ENCODE results near the gene CD320. TPM values are rescaled to one million over a fixed set of nuclear protein-coding genes. Genes with fewer than 3 reads are reported as not detected.

CD320 gene
- total and polyA plus RNA-seq, 4 donors = 19.1 to 55.6 (median 46.2) TPM

- Histone ChIP-seq H3K4me1 (ENCODE audit: control insufficient read depth in 5 of 5, insufficient read depth in 5 of 5, low read length in 5 of 5) (peaks cover 5 to 15% (median 8%) of the 10 kb centered on the region in 5 donors), H3K9ac (ENCODE audit: insufficient read depth in 1 of 2, low read length in 2 of 2) (no peak overlapping the region), H3K27ac (ENCODE audit: low read depth in 1 of 2, low read length in 1 of 2) (no peak overlapping the region), H3K4me3 (no peak overlapping the region), H3K27me3 (ENCODE audit: control insufficient read depth in 3 of 3, insufficient read depth in 3 of 3, low read length in 2 of 3) (no peaks in the 10 kb centered on the region), H3K36me3 (ENCODE audit: control insufficient read depth in 4 of 4, insufficient read depth in 4 of 4, low read length in 4 of 4) (peaks cover 0 to 24% (median 14%) of the 10 kb centered on the region in 4 donors), H3K9me3 (ENCODE audit: control insufficient read depth in 4 of 4, insufficient read depth in 3 of 4, low read length in 3 of 4) (peaks cover 0 to 4% (median 1%) of the 10 kb centered on the region in 4 donors)
- ATAC-seq (ENCODE audit: insufficient read depth, low FRiP score) = no peak
- no peak for DNase-seq
- TF ChIP-seq CTCF (IDR thresholded peaks at IDR 0.05; ENCODE audit: control extremely low read depth, extremely low read depth) = no peak
- 84 to 91% methylated on average over 3 of the region's 3 CpGs for WGBS, 2 donors
Measured at GRCh38 chr19:8325454-8325853, 17.3 kb upstream of the CD320 start.

- DNase-seq (peak in 2 of 3 donors; percentile 26 to 39), ATAC-seq (ENCODE audit: insufficient read depth, low FRiP score) (no peak)
- Histone ChIP-seq H3K4me3 (no peak overlapping the region), H3K9ac (ENCODE audit: insufficient read depth in 1 of 2, low read length in 2 of 2) (no peak overlapping the region), H3K9me3 (ENCODE audit: control insufficient read depth in 4 of 4, insufficient read depth in 3 of 4, low read length in 3 of 4) (peaks cover 0 to 4% (median 1%) of the 10 kb centered on the region in 4 donors), H3K36me3 (ENCODE audit: control insufficient read depth in 4 of 4, insufficient read depth in 4 of 4, low read length in 4 of 4) (peaks cover 0 to 20% (median 14%) of the 10 kb centered on the region in 4 donors), H3K4me1 (ENCODE audit: control insufficient read depth in 5 of 5, insufficient read depth in 5 of 5, low read length in 5 of 5) (peaks cover 5 to 21% (median 10%) of the 10 kb centered on the region in 5 donors), H3K27me3 (ENCODE audit: control insufficient read depth in 3 of 3, insufficient read depth in 3 of 3, low read length in 2 of 3) (no peaks in the 10 kb centered on the region), H3K27ac (ENCODE audit: low read depth in 1 of 2, low read length in 1 of 2) (peak overlapping the region in 1 of 2 donors; percentile 3)
- 77 to 78% methylated on average over 17 of the region's 17 CpGs for WGBS, 2 donors
- no peak for TF ChIP-seq CTCF (IDR thresholded peaks at IDR 0.05; ENCODE audit: control extremely low read depth, extremely low read depth)
Measured at GRCh38 chr19:8324186-8325050, 16.3 kb upstream of the CD320 start.

- Histone ChIP-seq H3K4me3 (no peak overlapping the region), H3K27ac (ENCODE audit: low read depth in 1 of 2, low read length in 1 of 2) (no peak overlapping the region), H3K36me3 (ENCODE audit: control insufficient read depth in 4 of 4, insufficient read depth in 4 of 4, low read length in 4 of 4) (peaks cover 0 to 20% (median 14%) of the 10 kb centered on the region in 4 donors), H3K4me1 (ENCODE audit: control insufficient read depth in 5 of 5, insufficient read depth in 5 of 5, low read length in 5 of 5) (peaks cover 5 to 21% (median 10%) of the 10 kb centered on the region in 5 donors), H3K27me3 (ENCODE audit: control insufficient read depth in 3 of 3, insufficient read depth in 3 of 3, low read length in 2 of 3) (no peaks in the 10 kb centered on the region), H3K9me3 (ENCODE audit: control insufficient read depth in 4 of 4, insufficient read depth in 3 of 4, low read length in 3 of 4) (peaks cover 0 to 4% (median 1%) of the 10 kb centered on the region in 4 donors), H3K9ac (ENCODE audit: insufficient read depth in 1 of 2, low read length in 2 of 2) (no peak overlapping the region)
- WGBS, 2 donors = 76 to 93% methylated on average over 1 of the region's 1 CpG
- no peak for ATAC-seq (ENCODE audit: insufficient read depth, low FRiP score)
- DNase-seq = no peak
- TF ChIP-seq CTCF (IDR thresholded peaks at IDR 0.05; ENCODE audit: control extremely low read depth, extremely low read depth) = no peak
Measured at GRCh38 chr19:8323781-8324185, 15.6 kb upstream of the CD320 start.
